Activated T-helper 1 cell treated with anti-CD3 and anti-CD28 coated beads, Interleukin-2, amount 50 U/mL, for 16 hours (primary cell): ENCODE data around the gene DNAH5.
"Not testable (repeated sequence)": the region's sequence is repeated elsewhere in the genome, so short reads cannot be mapped to it uniquely, and the experiment has no call there.

Experiments used
- DNase-seq, 2 donors: peaks; one replicate each; pipeline ENCODE4 v3.0.0-alpha.2; 2020; ENCODE audit warnings: low read depth in 1 of 2, low spot score in 1 of 2

DNAH5 gene

GRCh38 chr5:13944560-13945199, at the start of gene DNAH5:
Gene DNAH5 (minus strand): TSS chr5:13944688. CDS start chr5:13944438, 250 bp downstream.
- DNase-seq: no peak

DNA sequence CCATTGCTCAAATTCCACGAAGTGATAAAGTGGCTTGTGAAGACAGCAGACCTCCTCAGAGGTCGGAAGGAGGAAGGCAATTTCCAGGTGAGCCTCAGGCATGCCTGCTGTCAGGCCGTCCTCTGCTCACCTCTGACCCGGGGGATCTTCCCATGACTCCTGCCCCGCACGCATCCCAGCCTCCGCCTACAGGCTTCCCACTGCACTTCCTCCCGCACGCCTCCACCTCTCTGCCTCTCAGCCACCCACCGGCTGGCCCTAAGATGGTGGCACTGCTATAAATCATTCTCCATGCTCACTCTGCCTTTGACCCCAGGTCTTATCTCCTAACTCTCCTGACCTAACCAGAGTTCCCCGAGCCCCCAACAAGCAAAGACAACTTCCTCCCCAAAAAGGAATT, 49.4 kb upstream of the DNAH5 start:
- no peak for DNase-seq

GRCh38 chr5:13992795-13993194, 48.3 kb upstream of the DNAH5 start:
- DNase-seq: no peak

DNA sequence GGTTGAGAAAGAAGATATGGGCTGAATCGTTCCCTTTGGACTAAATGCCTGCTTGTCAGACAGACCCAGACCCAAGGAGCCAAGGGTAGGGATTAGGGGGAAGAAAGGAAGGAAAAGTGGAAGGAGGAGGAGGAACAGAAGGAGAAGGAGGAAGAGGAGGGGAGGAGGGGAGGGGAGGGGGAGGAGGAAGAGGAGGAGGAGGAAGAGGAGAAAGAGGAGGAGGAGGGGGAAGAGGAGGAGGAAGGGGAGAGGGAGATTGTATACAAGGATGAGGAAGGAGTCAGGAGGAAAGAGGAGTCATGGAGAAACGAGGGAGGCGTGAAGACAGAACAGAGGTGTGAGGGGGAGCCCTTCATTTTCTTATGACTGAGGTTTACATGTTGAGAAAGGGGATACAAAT, 46.9 kb upstream of the DNAH5 start:
- no peak for DNase-seq

DNA sequence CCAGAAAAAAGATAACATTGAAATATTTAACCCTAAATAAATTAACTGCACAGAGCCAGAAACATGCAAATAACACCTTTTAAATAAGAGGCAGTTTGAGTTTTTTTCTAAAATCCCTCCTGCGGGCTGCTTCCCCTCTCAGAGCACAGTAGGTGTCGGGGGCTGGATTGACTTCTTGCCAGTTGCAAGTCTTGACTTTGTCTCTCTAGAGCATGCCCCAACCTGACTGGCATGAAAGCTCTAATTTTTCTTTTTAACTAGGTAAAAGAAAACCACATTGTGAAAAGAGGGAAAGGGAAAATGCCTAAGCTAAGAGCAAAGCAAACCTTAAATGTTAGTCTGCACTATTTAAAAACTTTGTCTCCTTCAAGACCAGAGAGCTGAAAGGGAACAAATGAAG, 46.4 kb upstream of the DNAH5 start:
- DNase-seq: no peak

GRCh38 chr5:13989832-13990231, 45.3 kb upstream of the DNAH5 start:
- DNase-seq: no peak

DNA sequence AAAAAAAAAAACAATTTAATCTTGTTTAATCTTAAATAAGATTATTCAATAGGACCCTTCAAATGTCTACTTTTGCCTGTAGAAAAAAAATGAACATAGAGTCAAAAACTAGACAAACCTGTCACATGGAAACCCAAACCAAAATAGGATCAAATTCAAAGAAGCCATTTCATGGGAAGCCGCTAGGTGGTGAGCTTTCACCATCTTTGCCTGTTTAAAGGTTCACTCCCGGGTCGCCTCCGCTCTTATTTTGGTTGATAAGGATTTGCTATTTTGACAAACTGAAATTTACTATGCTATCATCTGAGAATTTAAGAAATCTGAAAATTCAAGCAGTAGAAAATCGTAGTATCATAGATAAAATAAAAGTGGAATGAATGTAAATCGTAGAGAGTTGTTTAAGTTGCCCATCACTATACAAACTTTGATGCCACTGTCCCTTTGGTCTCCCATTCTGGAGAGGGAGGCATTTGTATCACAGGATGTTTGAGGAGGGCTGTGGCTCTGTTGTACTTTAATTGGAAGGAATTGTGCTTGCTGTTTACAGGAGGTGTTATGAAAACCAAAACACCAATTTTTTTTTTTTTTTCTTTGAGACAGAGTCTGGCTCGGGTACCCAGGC, 43.5 kb upstream of the DNAH5 start:
- DNase-seq: no peak

DNA sequence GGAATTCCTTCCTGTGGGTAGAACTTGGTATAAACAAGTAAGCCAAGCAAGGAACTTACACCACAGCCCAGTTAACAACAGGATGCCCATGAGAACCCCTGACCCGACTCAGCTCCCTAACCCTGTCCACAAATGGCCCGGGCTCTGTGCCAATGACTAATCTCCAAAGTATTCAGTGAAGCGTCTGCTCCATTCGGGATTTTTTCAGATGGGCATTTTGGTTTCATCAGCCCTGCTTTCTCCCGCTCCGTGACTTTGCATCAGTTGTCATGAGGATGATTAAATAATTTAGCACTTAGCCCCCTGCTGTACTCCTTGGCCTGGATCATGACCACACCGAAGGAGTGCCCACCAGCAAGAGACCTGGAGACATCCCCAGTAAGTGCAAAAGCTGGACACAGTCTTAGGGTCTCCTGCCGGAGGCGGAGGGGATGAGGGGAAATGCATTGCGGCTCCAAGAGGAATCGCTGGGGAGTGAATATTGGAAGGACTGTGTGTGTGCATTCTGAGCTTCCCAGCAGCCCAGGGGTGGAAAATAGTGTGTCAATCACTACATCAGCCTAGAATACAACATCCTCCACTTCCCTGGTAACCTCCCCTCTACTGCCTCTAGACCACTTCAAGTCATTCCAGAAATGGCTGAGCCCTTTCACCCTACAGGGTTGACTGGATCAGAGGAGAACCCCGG, 41.4 kb upstream of the DNAH5 start:
- DNase-seq: no peak

GRCh38 chr5:13984888-13985287, 40.4 kb upstream of the DNAH5 start:
- not testable (repeated sequence) for DNase-seq

DNA sequence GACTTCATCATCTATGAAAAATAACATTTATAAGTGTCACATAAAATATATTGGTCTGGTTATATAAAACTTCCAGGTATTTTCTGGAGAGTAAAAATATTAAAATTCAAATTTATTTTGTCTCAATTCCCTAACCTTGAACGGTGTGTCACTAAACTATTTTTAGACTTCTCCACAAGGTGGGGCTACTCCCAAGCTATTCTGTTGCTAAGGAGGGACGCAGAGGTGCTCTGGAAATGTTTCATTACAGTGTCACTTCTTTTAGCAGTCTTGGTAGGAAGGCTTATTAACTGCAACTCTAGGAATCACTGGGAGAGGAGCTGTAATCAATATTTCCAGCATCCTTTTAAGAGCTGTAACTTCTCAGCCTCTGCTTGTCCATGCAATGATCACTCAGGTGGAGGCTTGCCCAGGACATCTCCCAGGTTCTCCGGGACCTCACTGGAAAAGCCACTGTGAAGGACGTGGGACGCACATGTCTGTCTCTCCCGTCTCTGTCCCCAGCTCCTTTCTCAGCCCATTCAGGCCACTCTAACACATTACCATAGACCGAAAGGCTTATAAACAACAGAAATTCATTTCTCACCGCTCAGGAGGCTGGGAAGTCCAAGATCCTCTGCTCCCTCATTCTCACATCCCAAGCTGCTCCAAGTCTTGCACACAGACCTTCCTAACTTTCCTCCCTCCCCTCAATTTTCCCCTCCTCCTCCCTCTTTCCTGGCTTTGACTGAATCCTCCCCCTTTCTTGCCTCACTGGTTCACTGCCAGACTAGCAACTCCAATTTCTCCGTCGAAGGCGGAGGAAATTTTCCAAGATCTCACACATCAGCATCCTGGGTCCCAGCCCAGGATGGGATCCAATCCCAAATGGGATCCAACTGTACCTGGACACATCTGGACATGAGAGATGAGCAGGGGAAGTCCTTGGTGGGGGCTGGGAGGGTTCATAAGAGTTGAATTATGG, 32.7 kb upstream of the DNAH5 start:
- no peak for DNase-seq

- no peak for DNase-seq
These were observed 31.7 kb upstream of the DNAH5 start for GRCh38 chr5:13976223-13976622.

- no peak for DNase-seq
These were observed 30.8 kb upstream of the DNAH5 start for GRCh38 chr5:13975246-13975645.

- DNase-seq: no peak
These were observed 29.2 kb upstream of the DNAH5 start for GRCh38 chr5:13973724-13974123.

DNA sequence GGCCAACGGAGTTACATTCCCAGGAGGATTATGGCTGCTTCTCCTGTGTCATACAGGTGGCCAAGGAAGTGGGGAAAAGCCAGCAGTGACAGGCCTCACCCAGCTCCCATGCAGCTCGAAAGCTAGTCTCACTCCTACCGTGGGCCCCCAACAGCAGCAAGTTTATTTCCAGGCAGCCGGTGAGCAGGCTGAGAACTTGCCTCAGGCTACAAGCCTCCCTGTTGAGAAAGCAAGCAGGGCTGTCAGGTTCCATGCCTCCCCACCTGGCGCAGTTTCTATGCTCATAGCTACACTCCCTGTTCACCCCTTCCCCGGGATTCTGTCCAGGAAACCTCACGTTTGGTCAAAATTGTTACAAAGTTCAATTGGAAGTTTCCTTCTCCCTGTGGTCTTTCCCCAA, 27.5 kb upstream of the DNAH5 start:
- no peak for DNase-seq

DNA sequence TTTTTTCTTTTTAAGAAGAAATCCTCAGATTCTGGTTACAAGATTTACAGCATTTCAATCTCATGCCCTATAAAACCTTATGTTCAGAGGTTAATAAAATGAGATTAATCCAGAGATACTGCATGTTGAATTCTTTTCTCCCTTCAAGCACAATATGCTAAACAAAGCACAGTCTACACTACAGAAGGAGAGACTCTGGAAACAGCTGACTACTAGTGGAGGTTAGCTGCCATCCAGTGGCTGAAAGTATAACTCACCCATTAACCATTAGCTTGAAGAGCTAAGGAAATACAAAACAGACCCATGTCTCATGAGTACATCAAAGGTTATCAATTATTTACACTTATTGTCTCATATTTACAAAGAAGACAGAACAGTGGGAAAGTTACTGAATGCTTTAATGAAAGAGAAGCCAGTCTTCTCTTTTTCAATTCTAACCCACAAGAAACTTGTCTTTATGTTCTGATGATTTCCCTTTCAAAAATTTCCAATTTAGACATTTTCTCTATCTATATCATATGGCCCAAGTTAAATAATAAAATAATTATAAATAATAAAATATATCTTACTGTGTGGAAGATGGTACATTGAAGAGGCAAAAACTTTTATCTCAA, 12.7 kb upstream of the DNAH5 start:
- DNase-seq: no peak

DNA sequence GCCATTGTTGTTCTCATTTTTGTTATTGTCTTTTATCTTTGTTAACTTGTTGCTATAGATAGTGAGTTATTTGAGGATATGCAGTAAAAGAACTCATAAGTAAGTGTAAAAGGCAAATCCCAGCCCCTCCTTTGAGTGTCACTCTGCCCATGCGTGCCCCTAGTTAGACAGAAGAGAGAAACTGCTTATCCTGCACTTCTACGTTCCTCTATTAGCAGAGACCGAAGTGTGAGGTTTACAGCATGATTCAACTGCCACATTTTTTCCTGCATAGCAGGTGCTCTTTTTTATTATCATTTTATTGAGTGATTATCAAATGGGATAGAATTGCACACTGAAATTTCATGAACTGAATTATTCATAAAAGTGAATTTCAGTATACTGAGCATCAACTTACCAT, 12.0 kb upstream of the DNAH5 start:
- DNase-seq: no peak

DNA sequence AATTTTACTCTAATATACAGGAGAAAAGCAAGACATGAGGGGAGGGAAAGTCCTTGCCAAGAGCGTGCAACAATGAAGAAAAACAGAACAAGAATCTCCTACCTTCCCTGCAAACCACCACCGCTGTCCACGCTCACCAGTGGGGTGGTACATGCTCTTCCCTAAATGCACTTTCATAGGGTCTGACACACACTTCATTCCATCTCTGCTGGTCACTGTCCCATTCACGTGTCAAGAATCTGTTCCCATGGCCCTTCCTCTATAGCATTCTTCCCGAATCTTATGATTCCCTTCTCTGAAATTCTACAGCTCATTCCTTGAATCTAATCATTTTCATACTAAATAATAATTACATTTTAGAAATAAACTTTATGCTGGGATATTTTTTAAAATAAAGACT, 11.4 kb upstream of the DNAH5 start:
- no peak for DNase-seq

GRCh38 chr5:13946111-13946510, 1.6 kb upstream of the DNAH5 start:
- DNase-seq: no peak

- no peak for DNase-seq
These were observed 783 bp upstream of the DNAH5 start for GRCh38 chr5:13945271-13945670.

- no peak for DNase-seq
These were observed 812 bp downstream of the DNAH5 start for GRCh38 chr5:13943676-13944075.

- no peak for DNase-seq
These were observed 3.0 kb downstream of the DNAH5 start for GRCh38 chr5:13941468-13941867.
